GM12875 (cell line): Measurements from ENCODE around the gene GYG2.
"Not testable (repeated sequence)": the region's sequence is repeated elsewhere in the genome, so short reads cannot be mapped to it uniquely, and the experiment has no call there.

Experiments
- H3K4me3 ChIP-seq: one replicate; pipeline ENCODE4 v1.5.1; 2011; ENCODE audit warnings: low read depth, low read length, control low read depth
- CTCF ChIP-seq: IDR thresholded peaks from 2 replicates; pipeline ENCODE4 v1.5.1; 2011; ENCODE audit warnings: low read depth, mild to moderate bottlenecking, control low read depth, inconsistent platforms, low read length, moderate library complexity, borderline replicate concordance; ENCODE audit not compliant: insufficient read depth

GYG2 gene

GRCh38 chrX:2883770-2884169 lies 55.0 kb downstream of the GYG2 start:
- H3K4me3 ChIP-seq, result no peak overlapping the region
- TF ChIP-seq CTCF, result no peak

- no peak overlapping the region for H3K4me3 ChIP-seq
- TF ChIP-seq CTCF, result no peak
Observed at GRCh38 chrX:2888309-2888708, 59.6 kb downstream of the GYG2 start.

- no peak overlapping the region for H3K4me3 ChIP-seq
- TF ChIP-seq CTCF, result no peak
Observed at GRCh38 chrX:2889045-2889605, 60.4 kb downstream of the GYG2 start.

GRCh38 chrX:2889706-2890490 lies 61.2 kb downstream of the GYG2 start:
- not testable (repeated sequence) for H3K4me3 ChIP-seq

GRCh38 chrX:2890536-2891460 lies 62.1 kb downstream of the GYG2 start:
- not testable (repeated sequence) for H3K4me3 ChIP-seq

- no peak for TF ChIP-seq CTCF
- H3K4me3 ChIP-seq, result no peak overlapping the region
Observed at GRCh38 chrX:2892816-2893215, 64.1 kb downstream of the GYG2 start.

- no peak for TF ChIP-seq CTCF
- H3K4me3 ChIP-seq, result no peak overlapping the region
Observed at GRCh38 chrX:2894885-2895292, 66.2 kb downstream of the GYG2 start.

- no peak for TF ChIP-seq CTCF
- no peak overlapping the region for H3K4me3 ChIP-seq
Observed at GRCh38 chrX:2897311-2897689, 68.6 kb downstream of the GYG2 start.

GRCh38 chrX:2897690-2898623 lies 69.2 kb downstream of the GYG2 start:
- H3K4me3 ChIP-seq, result not testable (repeated sequence)
